Kidney epithelial cell (primary cell): ENCODE data around the gene CDKN2D. TPM values are rescaled to one million over a fixed set of nuclear protein-coding genes. Genes with fewer than 3 reads are reported as not detected.
"Not testable (repeated sequence)": the region's sequence is repeated elsewhere in the genome, so short reads cannot be mapped to it uniquely, and the experiment has no call there.

Experiments used
- DNase-seq: peaks from one replicate; pipeline ENCODE4 v3.0.0-alpha.2; 2010; ENCODE audit warnings: low read depth
- H3K27me3 ChIP-seq: 2 replicates; pipeline ENCODE4 v1.6.0; 2011; ENCODE audit warnings: low read length; ENCODE audit not compliant: control insufficient read depth, insufficient read depth
- H3K36me3 ChIP-seq: 2 replicates; pipeline ENCODE4 v1.5.1; 2011; ENCODE audit warnings: low read length; ENCODE audit not compliant: control insufficient read depth, insufficient read depth
- H3K4me3 ChIP-seq: 2 replicates; pipeline ENCODE4 v1.5.1; 2011; ENCODE audit warnings: low read depth, mild to moderate bottlenecking, control low read depth, low read length
- CTCF ChIP-seq: IDR thresholded peaks from 2 replicates; pipeline ENCODE4 v1.5.1; 2011; ENCODE audit warnings: mild to moderate bottlenecking, moderate library complexity, low read length, control low read depth, inconsistent platforms; ENCODE audit not compliant: insufficient read depth, poor library complexity, severe bottlenecking
- total RNA-seq: library from RNA; depleted of rRNA; stranded (reverse); fragments of >200 nt; gene quantifications from 2 replicates; pipeline ENCODE4 v1.2.3, GENCODE V29; 2015

Gene CDKN2D
- total RNA-seq, 1 donor from 2014 or later: 6.2 TPM

- no peak for TF ChIP-seq CTCF
- DNase-seq: no peak
- Histone ChIP-seq H3K4me3 (no peak overlapping the region), H3K36me3 (no peaks in the 10 kb centered on the region), H3K27me3 (peaks cover 7% of the 10 kb centered on the region)
Observed at GRCh38 chr19:10537668-10538067, 31.1 kb downstream of the CDKN2D start.

GRCh38 chr19:10535613-10536012, 33.2 kb downstream of the CDKN2D start:
- peaks cover 7% of the 10 kb centered on the region for H3K27me3 ChIP-seq
- DNase-seq: no peak
- H3K4me3 ChIP-seq: no peak overlapping the region
- H3K36me3 ChIP-seq: no peaks in the 10 kb centered on the region
- no peak for TF ChIP-seq CTCF

DNA sequence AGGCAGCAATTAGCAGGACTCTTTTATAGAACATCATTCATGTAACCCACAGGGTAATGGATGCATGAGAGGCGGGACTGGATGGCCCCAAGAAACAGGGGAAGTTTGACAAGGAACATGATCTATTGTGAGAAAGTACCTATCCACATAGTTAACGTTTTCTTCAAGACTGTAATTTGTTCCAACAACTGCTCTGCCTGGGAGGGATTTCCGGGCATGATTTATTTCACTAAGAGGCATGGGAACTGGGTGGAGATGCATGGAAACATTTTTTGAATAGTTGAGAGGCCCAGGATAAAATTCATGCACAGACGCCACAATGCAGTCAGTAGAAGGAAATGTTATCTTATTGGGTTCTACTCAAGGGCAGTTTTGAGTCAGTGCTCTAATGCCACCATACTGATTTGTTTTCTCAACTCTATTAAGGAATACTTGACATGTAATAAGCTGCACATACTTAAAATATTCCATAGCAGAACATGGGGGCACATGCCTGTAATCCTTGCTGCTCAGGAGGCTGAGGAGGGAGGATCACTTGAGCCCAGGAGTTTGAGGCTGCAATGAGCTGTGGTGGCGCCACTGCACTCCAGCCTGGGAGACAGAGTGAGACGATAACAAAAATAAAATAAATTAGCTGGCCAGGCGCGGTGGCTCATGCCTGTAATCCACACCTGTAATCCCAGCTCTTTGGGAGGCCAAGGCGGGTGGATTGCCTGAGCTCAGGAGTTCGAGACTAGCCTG, 35.0 kb downstream of the CDKN2D start:
- no peak for DNase-seq
- Histone ChIP-seq H3K27me3 (peaks cover 5% of the 10 kb centered on the region), H3K36me3 (no peaks in the 10 kb centered on the region), H3K4me3 (no peak overlapping the region)
- no peak for TF ChIP-seq CTCF

- no peak for TF ChIP-seq CTCF
- no peaks in the 10 kb centered on the region for H3K36me3 ChIP-seq
- DNase-seq: no peak
- H3K27me3 ChIP-seq: peaks cover 5% of the 10 kb centered on the region
- no peak overlapping the region for H3K4me3 ChIP-seq
Observed at GRCh38 chr19:10532457-10532856, 36.3 kb downstream of the CDKN2D start.

DNA sequence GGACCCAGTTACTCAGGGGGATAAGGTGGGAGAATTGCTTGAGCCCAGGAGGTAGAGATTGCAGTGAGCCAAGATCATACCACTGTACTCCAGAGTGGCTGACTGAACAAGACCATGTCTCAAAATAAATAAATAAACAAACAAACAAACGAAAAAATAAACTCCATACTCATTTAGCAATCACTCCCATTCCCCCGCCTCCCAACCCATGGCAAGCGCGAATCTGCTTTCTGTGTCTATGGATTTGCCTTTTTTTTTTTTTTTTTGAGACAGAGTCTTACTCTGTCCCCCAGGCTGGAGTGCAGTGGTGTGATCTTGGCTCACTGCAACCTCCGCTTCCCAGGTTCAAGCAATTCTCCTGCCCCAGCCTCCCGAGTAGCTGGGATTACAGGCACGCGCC, 41.9 kb downstream of the CDKN2D start:
- H3K36me3 ChIP-seq, DNase-seq, H3K4me3 ChIP-seq, H3K27me3 ChIP-seq: not testable (repeated sequence)

DNA sequence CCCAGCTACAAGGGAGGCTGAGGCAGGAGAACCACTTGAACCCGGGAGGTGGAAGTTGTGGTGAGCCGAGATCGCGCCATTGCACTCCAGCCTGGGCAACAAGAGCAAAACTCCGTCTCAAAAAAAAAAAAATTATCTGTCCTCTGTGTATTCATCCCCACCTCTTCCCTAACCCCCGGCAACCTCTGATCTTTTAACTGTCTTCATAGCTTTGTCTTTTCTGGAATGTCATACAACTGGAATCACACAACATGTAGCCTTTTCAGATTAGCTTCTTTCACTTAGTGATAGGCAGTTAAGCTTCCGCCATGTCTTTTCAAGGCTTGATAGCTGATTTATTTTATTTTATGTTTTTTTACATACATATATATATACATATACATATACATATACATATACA, 43.1 kb downstream of the CDKN2D start:
- no peak for TF ChIP-seq CTCF
- Histone ChIP-seq H3K4me3 (no peak overlapping the region), H3K27me3 (peaks cover 8% of the 10 kb centered on the region), H3K36me3 (no peaks in the 10 kb centered on the region)
- no peak for DNase-seq
